ENCODE results near the gene LAMC1.
"Not testable (repeated sequence)": the region's sequence is repeated elsewhere in the genome, so short reads cannot be mapped to it uniquely, and the experiment has no call there.

Gene LAMC1

DNA sequence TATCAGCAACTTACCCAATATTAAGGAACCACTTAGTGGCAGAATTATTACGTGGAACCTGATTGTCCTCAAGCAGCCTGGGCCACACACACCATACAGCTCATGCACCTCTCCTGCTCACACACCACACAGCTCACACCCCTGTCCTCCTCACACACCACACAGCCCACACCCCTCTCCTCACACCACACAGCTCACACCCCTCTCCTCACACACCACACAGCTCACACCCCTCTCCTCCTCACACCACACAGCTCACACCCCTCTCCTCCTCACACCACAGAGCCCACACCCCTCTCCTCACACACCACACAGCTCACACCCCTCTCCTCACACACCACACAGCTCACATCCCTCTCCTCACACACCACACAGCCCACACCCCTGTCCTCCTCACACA, 126.1 kb downstream of the LAMC1 start:
- no peak for DNase-seq (ENCODE audit: low read depth)
- no peak overlapping the region for H3K4me3 ChIP-seq (ENCODE audit: low read depth, low read length)
- TF ChIP-seq, protein P1, sequence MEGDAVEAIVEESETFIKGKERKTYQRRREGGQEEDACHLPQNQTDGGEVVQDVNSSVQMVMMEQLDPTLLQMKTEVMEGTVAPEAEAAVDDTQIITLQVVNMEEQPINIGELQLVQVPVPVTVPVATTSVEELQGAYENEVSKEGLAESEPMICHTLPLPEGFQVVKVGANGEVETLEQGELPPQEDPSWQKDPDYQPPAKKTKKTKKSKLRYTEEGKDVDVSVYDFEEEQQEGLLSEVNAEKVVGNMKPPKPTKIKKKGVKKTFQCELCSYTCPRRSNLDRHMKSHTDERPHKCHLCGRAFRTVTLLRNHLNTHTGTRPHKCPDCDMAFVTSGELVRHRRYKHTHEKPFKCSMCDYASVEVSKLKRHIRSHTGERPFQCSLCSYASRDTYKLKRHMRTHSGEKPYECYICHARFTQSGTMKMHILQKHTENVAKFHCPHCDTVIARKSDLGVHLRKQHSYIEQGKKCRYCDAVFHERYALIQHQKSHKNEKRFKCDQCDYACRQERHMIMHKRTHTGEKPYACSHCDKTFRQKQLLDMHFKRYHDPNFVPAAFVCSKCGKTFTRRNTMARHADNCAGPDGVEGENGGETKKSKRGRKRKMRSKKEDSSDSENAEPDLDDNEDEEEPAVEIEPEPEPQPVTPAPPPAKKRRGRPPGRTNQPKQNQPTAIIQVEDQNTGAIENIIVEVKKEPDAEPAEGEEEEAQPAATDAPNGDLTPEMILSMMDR (IDR thresholded peaks at IDR 0.05; ENCODE audit: low read depth, low read length, missing control alignments): no peak
- in situ Hi-C loops (cut with HindIII; ENCODE audit: low sequenced_read_pairs): no loop called here

DNA sequence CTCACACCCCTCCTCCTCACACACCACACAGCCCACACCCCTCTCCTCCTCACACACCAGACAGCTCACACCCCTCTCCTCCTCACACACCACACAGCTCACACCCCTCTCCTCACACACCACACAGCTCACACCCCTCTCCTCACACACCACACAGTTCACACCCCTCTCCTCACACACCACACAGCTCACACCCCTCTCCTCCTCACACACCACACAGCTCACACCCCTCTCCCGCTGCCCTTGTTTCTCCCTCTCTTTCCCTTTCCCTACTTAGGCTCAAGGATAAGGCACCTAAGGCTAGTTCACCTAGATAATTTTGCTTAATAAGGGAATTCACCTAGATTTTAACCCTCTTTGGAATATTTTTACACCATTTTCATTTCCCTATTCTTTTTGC, 126.8 kb downstream of the LAMC1 start:
- DNase-seq (ENCODE audit: low read depth); in situ Hi-C loops (cut with HindIII; ENCODE audit: low sequenced_read_pairs); H3K4me3 ChIP-seq (ENCODE audit: low read depth, low read length): not testable (repeated sequence)

DNA sequence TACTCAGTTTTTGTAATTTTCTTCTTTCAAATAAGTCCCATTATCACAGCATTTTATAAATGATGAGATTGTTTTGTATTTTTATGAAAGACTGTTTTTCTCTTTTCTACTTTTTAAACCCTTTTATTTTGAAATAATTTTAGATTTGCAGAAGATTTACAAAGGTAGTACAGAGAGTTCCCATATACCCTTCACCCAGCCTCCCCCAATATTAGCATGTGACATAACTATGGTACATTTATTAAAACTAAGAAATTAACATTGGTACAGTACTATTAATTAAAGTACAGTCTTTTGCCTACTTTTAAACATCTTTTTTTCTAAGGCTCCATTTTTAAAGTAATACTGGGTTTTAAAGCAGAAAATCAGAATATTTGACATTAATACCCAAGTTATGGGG, 127.2 kb downstream of the LAMC1 start:
- H3K4me3 ChIP-seq (ENCODE audit: low read depth, low read length): no peak overlapping the region
- TF ChIP-seq, protein P1 (IDR thresholded peaks at IDR 0.05; ENCODE audit: low read depth, low read length, missing control alignments): no peak
- DNase-seq (ENCODE audit: low read depth): no peak
- in situ Hi-C loops (cut with HindIII; ENCODE audit: low sequenced_read_pairs): no loop called here

DNA sequence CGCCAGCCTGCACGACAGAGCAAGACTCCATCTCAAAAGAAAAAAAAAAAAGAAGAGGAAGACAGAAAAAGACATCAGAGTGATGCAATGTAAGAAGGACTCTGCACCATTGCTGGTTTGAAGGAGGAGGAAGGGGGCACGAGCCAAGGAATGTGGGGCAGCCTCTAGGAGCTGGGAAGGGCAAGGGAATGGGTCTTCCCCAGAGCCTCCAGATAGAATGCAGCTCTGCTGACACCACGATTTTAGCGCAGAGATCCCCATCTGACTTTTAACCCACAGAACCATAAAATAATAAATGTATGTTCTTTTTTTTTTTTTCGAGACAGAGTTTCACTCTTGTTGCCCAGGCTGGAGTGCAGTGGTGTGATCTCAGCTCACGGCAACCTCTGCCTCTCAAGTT, 129.0 kb downstream of the LAMC1 start:
- DNase-seq (ENCODE audit: low read depth): no peak
- in situ Hi-C loops (cut with HindIII; ENCODE audit: low sequenced_read_pairs): no loop called here
- no peak overlapping the region for H3K4me3 ChIP-seq (ENCODE audit: low read depth, low read length)
- TF ChIP-seq, protein P1 (IDR thresholded peaks at IDR 0.05; ENCODE audit: low read depth, low read length, missing control alignments): no peak

DNA sequence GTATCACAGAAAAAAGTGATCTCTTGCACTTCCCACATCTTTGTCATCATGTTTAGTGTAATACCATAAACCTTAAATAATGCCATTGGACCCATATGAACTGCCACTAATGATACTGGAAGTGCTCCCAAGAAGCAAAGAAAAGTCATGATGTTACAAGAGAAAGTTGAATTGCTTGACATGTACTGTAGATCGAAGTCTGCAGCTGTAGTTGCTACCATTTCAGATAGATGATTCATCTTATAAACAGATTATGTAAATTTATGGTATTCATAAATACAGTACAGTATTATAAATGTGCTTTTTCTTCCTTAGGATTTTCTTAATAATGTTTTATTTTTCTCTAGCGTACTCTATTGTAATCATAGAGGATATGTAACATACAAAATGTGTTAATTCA, 132.7 kb downstream of the LAMC1 start:
- no peak overlapping the region for H3K4me3 ChIP-seq (ENCODE audit: low read depth, low read length)
- no peak for DNase-seq (ENCODE audit: low read depth)
- TF ChIP-seq, protein P1 (IDR thresholded peaks at IDR 0.05; ENCODE audit: low read depth, low read length, missing control alignments): no peak
- in situ Hi-C loops (cut with HindIII; ENCODE audit: low sequenced_read_pairs): no loop called here

DNA sequence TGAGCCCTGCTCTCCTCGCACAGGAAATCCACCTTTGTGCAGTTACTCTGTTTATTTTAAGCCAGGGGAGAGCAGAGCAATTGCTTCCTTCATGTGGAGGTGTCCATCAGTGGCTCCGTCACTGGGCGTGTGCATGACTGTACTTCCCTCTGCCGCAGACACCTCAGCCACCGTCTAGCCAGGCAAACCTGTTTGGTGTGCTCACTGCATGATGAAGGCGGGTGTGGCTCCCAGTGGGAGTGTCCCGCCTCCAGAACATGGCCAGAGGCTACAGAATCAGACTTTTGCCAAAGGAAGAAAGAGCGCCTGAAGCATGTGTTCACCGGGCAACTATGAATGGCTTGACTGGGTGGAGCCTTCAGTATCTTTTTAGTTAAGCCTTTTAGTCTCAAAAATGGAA, 136.7 kb downstream of the LAMC1 start:
- DNase-seq (ENCODE audit: low read depth): no peak
- TF ChIP-seq, protein P1 (IDR thresholded peaks at IDR 0.05; ENCODE audit: low read depth, low read length, missing control alignments): no peak
- no peak overlapping the region for H3K4me3 ChIP-seq (ENCODE audit: low read depth, low read length)
- in situ Hi-C loops (cut with HindIII; ENCODE audit: low sequenced_read_pairs): no loop called here

DNA sequence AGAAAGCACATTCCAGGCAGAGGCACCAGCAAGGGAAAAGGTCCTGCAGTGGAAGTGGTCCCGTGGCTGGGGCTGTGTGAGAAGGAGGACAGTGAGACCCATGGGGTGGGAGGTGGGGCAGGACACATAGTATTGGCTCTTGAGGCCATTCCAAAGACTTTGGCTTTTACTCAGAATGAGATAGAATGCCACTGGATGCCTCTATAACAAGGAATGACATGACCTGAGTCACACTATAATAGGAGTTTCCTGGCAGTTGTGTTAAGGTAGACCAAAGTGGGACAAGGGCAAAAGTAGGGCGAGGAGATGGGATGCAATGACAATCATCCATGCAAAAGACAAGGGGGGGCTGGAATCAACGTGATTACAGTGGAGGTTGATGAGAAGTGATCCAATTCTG, 138.2 kb downstream of the LAMC1 start:
- in situ Hi-C loops (cut with HindIII; ENCODE audit: low sequenced_read_pairs): no loop called here

More for the DNA sequence above, 138.2 kb downstream of the LAMC1 start:
- no peak overlapping the region for H3K4me3 ChIP-seq (ENCODE audit: low read depth, low read length)
- TF ChIP-seq, protein P1 (IDR thresholded peaks at IDR 0.05; ENCODE audit: low read depth, low read length, missing control alignments): no peak
- DNase-seq (ENCODE audit: low read depth): no peak

Measured in astrocyte of the cerebellum (primary cell).